Aorta (tissue), 5 donors: ENCODE results near the gene TMEM208. TPM values are rescaled to one million over a fixed set of nuclear protein-coding genes. Genes with fewer than 3 reads are reported as not detected.

Experiments
- ATAC-seq: fragments of 200-7000 bp; cut with Tn5 transposase; one replicate; pipeline ENCODE4 v1.9.1; 2022; ENCODE audit warnings: moderate library complexity; ENCODE audit not compliant: low FRiP score
- DNase-seq, 2 donors: peaks; one replicate each; pipeline ENCODE4 v3.0.0-alpha.2; 2020
- H3K27ac ChIP-seq, 2 donors: one replicate each; pipeline ENCODE4 v1.5.1; 2013; ENCODE audit warnings: low read length in 2 of 2, mild to moderate bottlenecking in 2 of 2, moderate library complexity in 2 of 2, control low read depth in 1 of 2, inconsistent platforms in 1 of 2, low read depth in 1 of 2
- H3K27me3 ChIP-seq, 2 donors: one replicate each; pipeline ENCODE4 v1.6.1; 2013; ENCODE audit warnings: control low read depth in 1 of 2, low read length in 1 of 2, mild to moderate bottlenecking in 1 of 2, moderate library complexity in 1 of 2; ENCODE audit not compliant: insufficient read depth in 2 of 2, control insufficient read depth in 1 of 2
- H3K36me3 ChIP-seq, 2 donors: one replicate each; pipeline ENCODE4 v1.6.1; 2013; ENCODE audit warnings: control low read depth in 1 of 2, low read length in 1 of 2, mild to moderate bottlenecking in 1 of 2; ENCODE audit not compliant: insufficient read depth in 2 of 2, control insufficient read depth in 1 of 2
- H3K4me1 ChIP-seq, 2 donors: one replicate each; pipeline ENCODE4 v1.6.1; 2013; ENCODE audit warnings: low read length in 2 of 2, control low read depth in 1 of 2, mild to moderate bottlenecking in 1 of 2, moderate library complexity in 1 of 2; ENCODE audit not compliant: insufficient read depth in 2 of 2, control insufficient read depth in 1 of 2
- H3K4me3 ChIP-seq, 2 donors: one replicate each; pipeline ENCODE4 v1.5.1; 2013; ENCODE audit warnings: low read length in 2 of 2, control low read depth in 1 of 2, mild to moderate bottlenecking in 1 of 2
- H3K9me3 ChIP-seq: one replicate; pipeline ENCODE4 v1.6.1; 2013; ENCODE audit warnings: mild to moderate bottlenecking, low read length; ENCODE audit not compliant: control insufficient read depth
- WGBS, 2 donors: extraction: QIAGEN DNeasy Blood & Tissue Kit; methylation state at CpG; one replicate each; pipeline ENCODE4 v1.1.7; 2013; 5-methylcytosine and 5-hydroxymethylcytosine counted together
- intact Hi-C, 2 donors: fragments of 100-400 bp; cut with DNase I; formaldehyde crosslinking; loops; one replicate each; pipeline versions ENCODE4 v1.14.2 to v1.15.0; 2022
- polyA plus RNA-seq, 2 donors: library from polyadenylated mRNA; stranded (reverse); fragments of 200-250 nt; gene quantifications; one replicate each; pipeline ENCODE4 v1.2.3, GENCODE V29; 2013
- total RNA-seq, 2 donors: library from RNA; stranded (reverse); fragmentation: NEBNext Ultra II Directional; extraction: Animal tissue kit (Norgen Biotek cat#: 25700); gene quantifications; one replicate each; pipeline ENCODE4 v1.2.1, GENCODE V29; 2021
- donor health status: healthy with polysubstance abuse.
- donor health status: Bipolar disorder and iron deficiency.
- donor health status: DM: no; HTN: no; CAD: no.
- donor health status: DM: no; HTN: no; CAD: no.
- donor health status: DM: yes; HTN: yes; CAD: no.

The TMEM208 gene
- total and polyA plus RNA-seq, 4 donors, result 24.7 to 64.6 (median 46.8) TPM

- Histone ChIP-seq H3K4me3 (no peak overlapping the region), H3K4me1 (no peaks in the 10 kb centered on the region), H3K36me3 (peaks cover 0 to 1% of the 10 kb centered on the region in 2 donors), H3K9me3 (no peaks in the 10 kb centered on the region), H3K27ac (no peak overlapping the region), H3K27me3 (no peaks in the 10 kb centered on the region)
- DNase-seq (no peak), ATAC-seq (no peak)
- intact Hi-C loops, result no loop called here
- 90 to 92% methylated on average over 20 to 23 of the region's 23 CpGs for WGBS, 2 donors
Measured at GRCh38 chr16:67202956-67203493, 23.9 kb upstream of the TMEM208 start.

GRCh38 chr16:67204076-67204475 is 22.9 kb upstream of the TMEM208 start:
- WGBS, 2 donors, result 67 to 74% methylated on average over 4 of the region's 4 CpGs

GRCh38 chr16:67206129-67206837 is 20.6 kb upstream of the TMEM208 start:
- no peak for ATAC-seq
- Histone ChIP-seq H3K9me3 (no peaks in the 10 kb centered on the region), H3K36me3 (peaks cover 0 to 1% of the 10 kb centered on the region in 2 donors), H3K27me3 (no peaks in the 10 kb centered on the region), H3K4me1 (no peaks in the 10 kb centered on the region), H3K4me3 (no peak overlapping the region), H3K27ac (no peak overlapping the region)
- intact Hi-C loops, result no loop called here
- WGBS, 2 donors, result 91 to 92% methylated on average over 8 of the region's 8 CpGs
- DNase-seq, result no peak

More at GRCh38 chr16:67204076-67204475, 22.9 kb upstream of the TMEM208 start:
- H3K27me3 ChIP-seq, result no peaks in the 10 kb centered on the region
- H3K27ac ChIP-seq, result no peak overlapping the region
- no peak for DNase-seq
- peaks cover 0 to 1% of the 10 kb centered on the region in 2 donors for H3K36me3 ChIP-seq
- intact Hi-C loops, result no loop called here
- H3K9me3 ChIP-seq, result no peaks in the 10 kb centered on the region
- ATAC-seq, result no peak
- no peaks in the 10 kb centered on the region for H3K4me1 ChIP-seq
- H3K4me3 ChIP-seq, result no peak overlapping the region

- Histone ChIP-seq H3K27me3 (no peaks in the 10 kb centered on the region), H3K36me3 (peaks cover 0 to 1% of the 10 kb centered on the region in 2 donors), H3K9me3 (no peaks in the 10 kb centered on the region), H3K27ac (no peak overlapping the region), H3K4me3 (no peak overlapping the region), H3K4me1 (no peaks in the 10 kb centered on the region)
- WGBS, 2 donors, result 93% methylated on average over 3 of the region's 3 CpGs
- no peak for ATAC-seq
- intact Hi-C loops, result no loop called here
- DNase-seq, result no peak
Measured at GRCh38 chr16:67206838-67207248, 20.1 kb upstream of the TMEM208 start.

GRCh38 chr16:67207249-67208091 is 19.5 kb upstream of the TMEM208 start:
- no peak for ATAC-seq
- Histone ChIP-seq H3K27me3 (no peaks in the 10 kb centered on the region), H3K36me3 (peaks cover 0 to 1% of the 10 kb centered on the region in 2 donors), H3K27ac (no peak overlapping the region), H3K4me1 (no peaks in the 10 kb centered on the region), H3K9me3 (no peaks in the 10 kb centered on the region), H3K4me3 (no peak overlapping the region)
- DNase-seq, result no peak
- WGBS, 2 donors, result 73 to 80% methylated on average over 21 of the region's 21 CpGs
- intact Hi-C loops, result no loop called here

- no peak for ATAC-seq
- intact Hi-C loops, result no loop called here
Measured at GRCh38 chr16:67208154-67208896, 18.6 kb upstream of the TMEM208 start.

GRCh38 chr16:67209565-67209964 is 17.4 kb upstream of the TMEM208 start:
- ATAC-seq, result no peak
- 83 to 88% methylated on average over 6 to 8 of the region's 8 CpGs for WGBS, 2 donors
- Histone ChIP-seq H3K27ac (no peak overlapping the region), H3K36me3 (no peaks in the 10 kb centered on the region), H3K27me3 (no peaks in the 10 kb centered on the region), H3K9me3 (no peaks in the 10 kb centered on the region), H3K4me3 (no peak overlapping the region), H3K4me1 (no peaks in the 10 kb centered on the region)
- intact Hi-C loops, result no loop called here
- no peak for DNase-seq

More at GRCh38 chr16:67208154-67208896, 18.6 kb upstream of the TMEM208 start:
- Histone ChIP-seq H3K9me3 (no peaks in the 10 kb centered on the region), H3K27me3 (no peaks in the 10 kb centered on the region), H3K27ac (no peak overlapping the region), H3K4me1 (no peaks in the 10 kb centered on the region), H3K4me3 (no peak overlapping the region), H3K36me3 (peaks cover 0 to 1% of the 10 kb centered on the region in 2 donors)
- WGBS, 2 donors, result 90 to 91% methylated on average over 11 of the region's 11 CpGs
- DNase-seq, result no peak

GRCh38 chr16:67210069-67210937 is 16.6 kb upstream of the TMEM208 start:
- no peaks in the 10 kb centered on the region for H3K27me3 ChIP-seq
- no peaks in the 10 kb centered on the region for H3K9me3 ChIP-seq

More at GRCh38 chr16:67210069-67210937, 16.6 kb upstream of the TMEM208 start:
- no peaks in the 10 kb centered on the region for H3K4me1 ChIP-seq
- WGBS, 2 donors, result 88 to 89% methylated on average over 25 of the region's 25 CpGs
- no peak for DNase-seq
- no peak for ATAC-seq
- H3K27ac ChIP-seq, result no peak overlapping the region
- intact Hi-C loops, result no loop called here
- no peak overlapping the region for H3K4me3 ChIP-seq
- H3K36me3 ChIP-seq, result no peaks in the 10 kb centered on the region
